Transverse colon (tissue), 4 donors: ENCODE data around the gene IMPACT. TPM values are rescaled to one million over a fixed set of nuclear protein-coding genes. Genes with fewer than 3 reads are reported as not detected.

Experiments used
- DNase-seq: peaks from one replicate; pipeline ENCODE4 v3.0.0-alpha.2; 2019
- H3K27ac ChIP-seq, 4 donors: fragments of 200-600 bp; sonication (generic); 2 replicates each; pipeline ENCODE4 v1.5.1; 2016 to 2018; ENCODE audit warnings: inconsistent platforms in 4 of 4
- H3K27me3 ChIP-seq: fragments of 200-600 bp; sonication (generic); 2 replicates; pipeline ENCODE4 v1.5.1; 2017; ENCODE audit warnings: inconsistent platforms
- H3K36me3 ChIP-seq, 4 donors: fragments of 200-600 bp; sonication (generic); 2 replicates each; pipeline ENCODE4 v1.5.1; 2017 to 2019; ENCODE audit warnings: inconsistent platforms in 4 of 4
- H3K4me1 ChIP-seq, 4 donors: fragments of 200-600 bp; sonication (generic); 2 replicates each; pipeline ENCODE4 v1.5.1; 2017 to 2020; ENCODE audit warnings: inconsistent platforms in 4 of 4
- H3K4me3 ChIP-seq, 4 donors: fragments of 200-600 bp; sonication (generic); 1 replicate in 1 of 4; 2 replicates in 3 of 4; pipeline versions ENCODE4 v1.5.1 to v1.6.1; 2017 to 2019; ENCODE audit warnings: inconsistent platforms in 4 of 4
- H3K9me3 ChIP-seq, 2 donors: fragments of 200-600 bp; sonication (generic); 2 replicates each; pipeline ENCODE4 v1.5.1; 2017 to 2019; ENCODE audit warnings: inconsistent platforms in 2 of 2
- EP300 ChIP-seq: sonication (generic); formaldehyde crosslinking; IDR thresholded peaks from one replicate; pipeline ENCODE4 v1.6.1; 2017; ENCODE audit warnings: antibody characterized with exemption, low read depth
- POLR2A ChIP-seq: fragments of 450-650 bp; IDR thresholded peaks from one replicate; pipeline ENCODE4 v1.6.1; 2016; ENCODE audit warnings: antibody characterized with exemption, mild to moderate bottlenecking, moderate library complexity
- POLR2AphosphoS5 ChIP-seq, 3 donors: sonication (generic); formaldehyde crosslinking; IDR thresholded peaks; one replicate each; pipeline ENCODE4 v1.6.1; 2016; ENCODE audit warnings: antibody characterized with exemption in 3 of 3
- WGBS, 2 donors: methylation state at CpG; one replicate each; pipeline ENCODE4 v1.1.5; 2018; ENCODE audit warnings: low coverage in 1 of 2; 5-methylcytosine and 5-hydroxymethylcytosine counted together
- in situ Hi-C, 4 donors: fragments of 200-750 bp; cut with MboI; loops; one replicate each; pipeline versions ENCODE4 v1.15.0 to v1.15.1; 2017; ENCODE audit warnings: low sequenced_read_pairs in 3 of 4, low pct_ligation_motif_present in 1 of 4, low pct_unique_long_range_greater_than_20kb in 1 of 4
- intact Hi-C: fragments of 100-400 bp; cut with DNase I; formaldehyde crosslinking; loops from one replicate; pipeline ENCODE4 v1.15.1; 2023; ENCODE audit warnings: low total_unique reads
- total RNA-seq, 4 donors: library from RNA; depleted of rRNA; stranded (reverse); fragments of >200 nt; gene quantifications; one replicate each; pipeline ENCODE4 v1.1.0, GENCODE V29; 2016
- TF ChIP-seq, protein P1 (sequence below), 5 experiments: fragments of 200-600 bp in 3 of 5; fragments of 450-650 bp in 2 of 5; sonication (generic) in 3 of 5; IDR thresholded peaks; 1 replicate in 2 of 5; 2 replicates in 3 of 5; pipeline ENCODE4 v1.5.1; 2016 to 2017; ENCODE audit warnings: antibody characterized with exemption in 5 of 5, inconsistent platforms in 3 of 5, mild to moderate bottlenecking in 2 of 5, moderate library complexity in 1 of 5

Gene IMPACT
- 10 to 100 TPM; 12.4 to 18.0 (median 16.5) TPM for total RNA-seq

GRCh38 chr18:24426398-24427294 lies at the start of gene IMPACT:
Gene IMPACT (plus strand): TSS chr18:24426670. CDS start chr18:24426757, 87 bp downstream.
- Histone ChIP-seq H3K27me3 (peaks cover 32% of the 10 kb centered on the region), H3K9me3 (no peaks in the 10 kb centered on the region), H3K36me3 (no peaks in the 10 kb centered on the region), H3K27ac (peak within 1 kb of the TSS; percentile 86 to 87 (median 86)), H3K4me3 (peak within 1 kb of the TSS; percentile 53 to 94 (median 66)), H3K4me1 (peaks cover 0 to 13% (median 6%) of the 10 kb centered on the region in 4 donors)
- in situ Hi-C loops: no loop called here
- TF ChIP-seq POLR2AphosphoS5 (IDR thresholded peaks at IDR 0.05): peak in 2 of 3 donors; percentile 41 to 54
- TF ChIP-seq EP300: no peak
- TF ChIP-seq POLR2A: no peak
- intact Hi-C loops: no loop called here
- WGBS, 2 donors: 4 to 10% methylated on average over 2 to 65 of the region's 82 CpGs
- peak; percentile 84 for DNase-seq

- Histone ChIP-seq H3K36me3 (no peaks in the 10 kb centered on the region), H3K9me3 (no peaks in the 10 kb centered on the region), H3K27me3 (no peaks in the 10 kb centered on the region), H3K27ac (no peak overlapping the region), H3K4me1 (no peaks in the 10 kb centered on the region), H3K4me3 (no peak overlapping the region)
- WGBS, 2 donors: 89% methylated on average over 1 of the region's 1 CpG; no CpG with 5 or more reads in 1 of the 2 donors
- TF ChIP-seq POLR2A (no peak), POLR2AphosphoS5 (IDR thresholded peaks at IDR 0.05) (no peak), EP300 (no peak)
- TF ChIP-seq, protein P1, sequence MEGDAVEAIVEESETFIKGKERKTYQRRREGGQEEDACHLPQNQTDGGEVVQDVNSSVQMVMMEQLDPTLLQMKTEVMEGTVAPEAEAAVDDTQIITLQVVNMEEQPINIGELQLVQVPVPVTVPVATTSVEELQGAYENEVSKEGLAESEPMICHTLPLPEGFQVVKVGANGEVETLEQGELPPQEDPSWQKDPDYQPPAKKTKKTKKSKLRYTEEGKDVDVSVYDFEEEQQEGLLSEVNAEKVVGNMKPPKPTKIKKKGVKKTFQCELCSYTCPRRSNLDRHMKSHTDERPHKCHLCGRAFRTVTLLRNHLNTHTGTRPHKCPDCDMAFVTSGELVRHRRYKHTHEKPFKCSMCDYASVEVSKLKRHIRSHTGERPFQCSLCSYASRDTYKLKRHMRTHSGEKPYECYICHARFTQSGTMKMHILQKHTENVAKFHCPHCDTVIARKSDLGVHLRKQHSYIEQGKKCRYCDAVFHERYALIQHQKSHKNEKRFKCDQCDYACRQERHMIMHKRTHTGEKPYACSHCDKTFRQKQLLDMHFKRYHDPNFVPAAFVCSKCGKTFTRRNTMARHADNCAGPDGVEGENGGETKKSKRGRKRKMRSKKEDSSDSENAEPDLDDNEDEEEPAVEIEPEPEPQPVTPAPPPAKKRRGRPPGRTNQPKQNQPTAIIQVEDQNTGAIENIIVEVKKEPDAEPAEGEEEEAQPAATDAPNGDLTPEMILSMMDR (IDR thresholded peaks at IDR 0.05): no peak
- no peak for DNase-seq
- intact Hi-C loops: no loop called here
- in situ Hi-C loops: no loop called here
These were observed 47.9 kb upstream of the IMPACT start for GRCh38 chr18:24378598-24378997.

- TF ChIP-seq, protein P1 (IDR thresholded peaks at IDR 0.05): no peak
- TF ChIP-seq POLR2AphosphoS5 (IDR thresholded peaks at IDR 0.05): no peak
- no peak for TF ChIP-seq POLR2A
- no peak for TF ChIP-seq EP300
- intact Hi-C loops: no loop called here
- in situ Hi-C loops: no loop called here
- Histone ChIP-seq H3K27ac (no peak overlapping the region), H3K4me1 (no peaks in the 10 kb centered on the region), H3K4me3 (no peak overlapping the region), H3K9me3 (no peaks in the 10 kb centered on the region), H3K36me3 (no peaks in the 10 kb centered on the region), H3K27me3 (no peaks in the 10 kb centered on the region)
- no peak for DNase-seq
- WGBS, 2 donors: 95 to 100% methylated on average over 1 to 6 of the region's 6 CpGs
These were observed 46.2 kb upstream of the IMPACT start for GRCh38 chr18:24380163-24380747.

DNA sequence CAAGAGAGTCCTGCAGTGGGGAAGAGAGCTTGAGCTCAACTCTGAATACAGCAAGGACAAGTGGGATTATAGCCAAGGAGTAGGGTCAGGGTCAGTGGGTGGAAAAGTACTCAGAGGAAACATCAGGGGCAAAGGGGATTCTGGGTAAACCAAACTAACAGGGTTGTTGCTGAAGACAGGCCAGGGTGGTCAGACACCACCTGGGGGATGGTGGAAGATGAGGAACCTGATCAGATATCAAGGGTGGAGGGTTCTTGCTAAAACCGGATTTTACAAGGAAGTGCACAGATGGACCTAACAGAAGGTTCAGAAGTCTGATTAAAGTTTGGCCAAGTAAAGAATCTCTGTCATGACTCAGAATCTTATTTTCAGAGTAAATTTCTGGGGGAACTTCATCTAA lies 45.3 kb upstream of the IMPACT start:
- 80 to 83% methylated on average over 1 of the region's 1 CpG for WGBS, 2 donors
- in situ Hi-C loops: no loop called here
- TF ChIP-seq EP300 (no peak), POLR2A (no peak), POLR2AphosphoS5 (IDR thresholded peaks at IDR 0.05) (no peak)
- TF ChIP-seq, protein P1 (IDR thresholded peaks at IDR 0.05): no peak
- Histone ChIP-seq H3K4me3 (no peak overlapping the region), H3K27me3 (no peaks in the 10 kb centered on the region), H3K4me1 (no peaks in the 10 kb centered on the region), H3K9me3 (no peaks in the 10 kb centered on the region), H3K36me3 (no peaks in the 10 kb centered on the region), H3K27ac (no peak overlapping the region)
- intact Hi-C loops: no loop called here
- no peak for DNase-seq
